Measurements from ENCODE around the gene ABRACL.
A peak's percentile ranks its signal among the peaks of the same experiment; 100 is the strongest.
"Not testable (repeated sequence)": the region's sequence is repeated elsewhere in the genome, so short reads cannot be mapped to it uniquely, and the experiment has no call there.

Gene ABRACL

GRCh38 chr6:138991206-138991605 lies 37.3 kb upstream of the ABRACL start:
- Histone ChIP-seq H3K36me3 (ENCODE audit: insufficient read depth, low read length) (no peaks in the 10 kb centered on the region), H3K4me3 (ENCODE audit: low read length) (no peak overlapping the region), H3K4me1 (ENCODE audit: insufficient read depth, low read length) (peaks cover 20% of the 10 kb centered on the region), H3K27me3 (ENCODE audit: insufficient read depth, low read length) (no peaks in the 10 kb centered on the region), H3K9me3 (ENCODE audit: insufficient read depth, low read depth, low read length) (no peaks in the 10 kb centered on the region), H3K9ac (ENCODE audit: low read depth, low read length) (no peak overlapping the region), H3K27ac (ENCODE audit: low read depth, low read length) (no peak overlapping the region)
- 93% methylated on average over 5 of the region's 5 CpGs for WGBS

- H3K27me3 ChIP-seq (ENCODE audit: insufficient read depth, low read length); H3K27ac ChIP-seq (ENCODE audit: low read depth, low read length); H3K36me3 ChIP-seq (ENCODE audit: insufficient read depth, low read length); H3K4me3 ChIP-seq (ENCODE audit: low read length); H3K9me3 ChIP-seq (ENCODE audit: insufficient read depth, low read depth, low read length); H3K9ac ChIP-seq (ENCODE audit: low read depth, low read length): not testable (repeated sequence)
- 93% methylated on average over 5 of the region's 5 CpGs for whole genome bisulfite sequencing
- H3K4me1 ChIP-seq (ENCODE audit: insufficient read depth, low read length): peaks cover 22% of the 10 kb centered on the region
These were observed 35.6 kb upstream of the ABRACL start for GRCh38 chr6:138992965-138993364.

- H3K4me1 ChIP-seq (ENCODE audit: insufficient read depth, low read length): peaks cover 20% of the 10 kb centered on the region
- WGBS: 83% methylated on average over 1 of the region's 1 CpG
- not testable (repeated sequence) for H3K9ac ChIP-seq (ENCODE audit: low read depth, low read length); H3K27me3 ChIP-seq (ENCODE audit: insufficient read depth, low read length); H3K27ac ChIP-seq (ENCODE audit: low read depth, low read length); H3K9me3 ChIP-seq (ENCODE audit: insufficient read depth, low read depth, low read length); H3K4me3 ChIP-seq (ENCODE audit: low read length); H3K36me3 ChIP-seq (ENCODE audit: insufficient read depth, low read length)
These were observed 35.1 kb upstream of the ABRACL start for GRCh38 chr6:138993410-138993809.

- H3K9ac ChIP-seq (ENCODE audit: low read depth, low read length): no peak overlapping the region
These were observed 32.0 kb upstream of the ABRACL start for GRCh38 chr6:138996524-138996923.

GRCh38 chr6:138997136-138997535 lies 31.4 kb upstream of the ABRACL start:
- H3K9me3 ChIP-seq (ENCODE audit: insufficient read depth, low read depth, low read length): no peaks in the 10 kb centered on the region
- no peaks in the 10 kb centered on the region for H3K36me3 ChIP-seq (ENCODE audit: insufficient read depth, low read length)
- no peak overlapping the region for H3K27ac ChIP-seq (ENCODE audit: low read depth, low read length)
- no peak overlapping the region for H3K4me3 ChIP-seq (ENCODE audit: low read length)
- peaks cover 16% of the 10 kb centered on the region for H3K4me1 ChIP-seq (ENCODE audit: insufficient read depth, low read length)
- 94% methylated on average over 4 of the region's 5 CpGs for WGBS
- H3K27me3 ChIP-seq (ENCODE audit: insufficient read depth, low read length): no peaks in the 10 kb centered on the region
- H3K9ac ChIP-seq (ENCODE audit: low read depth, low read length): no peak overlapping the region

More at GRCh38 chr6:138996524-138996923, 32.0 kb upstream of the ABRACL start:
- H3K27ac ChIP-seq (ENCODE audit: low read depth, low read length): no peak overlapping the region
- H3K9me3 ChIP-seq (ENCODE audit: insufficient read depth, low read depth, low read length): no peaks in the 10 kb centered on the region
- peaks cover 16% of the 10 kb centered on the region for H3K4me1 ChIP-seq (ENCODE audit: insufficient read depth, low read length)
- 88% methylated on average over 3 of the region's 3 CpGs for WGBS
- H3K36me3 ChIP-seq (ENCODE audit: insufficient read depth, low read length): no peaks in the 10 kb centered on the region
- no peak overlapping the region for H3K4me3 ChIP-seq (ENCODE audit: low read length)
- no peaks in the 10 kb centered on the region for H3K27me3 ChIP-seq (ENCODE audit: insufficient read depth, low read length)

- Histone ChIP-seq H3K9me3 (ENCODE audit: insufficient read depth, low read depth, low read length) (no peaks in the 10 kb centered on the region), H3K4me1 (ENCODE audit: insufficient read depth, low read length) (peaks cover 6% of the 10 kb centered on the region; the same call in 1 of the 2 replicates), H3K27ac (ENCODE audit: low read depth, low read length) (no peak overlapping the region), H3K27me3 (ENCODE audit: insufficient read depth, low read length) (no peaks in the 10 kb centered on the region), H3K36me3 (ENCODE audit: insufficient read depth, low read length) (no peaks in the 10 kb centered on the region), H3K9ac (ENCODE audit: low read depth, low read length) (no peak overlapping the region), H3K4me3 (ENCODE audit: low read length) (no peak overlapping the region)
- WGBS: 89% methylated on average over 4 of the region's 4 CpGs
These were observed 28.4 kb upstream of the ABRACL start for GRCh38 chr6:138999949-139000725.

GRCh38 chr6:139003751-139004150 lies 24.8 kb upstream of the ABRACL start:
- Histone ChIP-seq H3K9me3 (ENCODE audit: insufficient read depth, low read depth, low read length) (no peaks in the 10 kb centered on the region), H3K4me3 (ENCODE audit: low read length) (no peak overlapping the region), H3K27me3 (ENCODE audit: insufficient read depth, low read length) (no peaks in the 10 kb centered on the region), H3K36me3 (ENCODE audit: insufficient read depth, low read length) (no peaks in the 10 kb centered on the region), H3K9ac (ENCODE audit: low read depth, low read length) (no peak overlapping the region), H3K27ac (ENCODE audit: low read depth, low read length) (no peak overlapping the region), H3K4me1 (ENCODE audit: insufficient read depth, low read length) (no peaks in the 10 kb centered on the region)

- H3K4me1 ChIP-seq (ENCODE audit: insufficient read depth, low read length): 0 out of 2 replicates have a peak, but pooled peaks cover 7% of the 10 kb centered on the region
- no peaks in the 10 kb centered on the region for H3K27me3 ChIP-seq (ENCODE audit: insufficient read depth, low read length)
- no peak overlapping the region for H3K4me3 ChIP-seq (ENCODE audit: low read length)
- no peaks in the 10 kb centered on the region for H3K36me3 ChIP-seq (ENCODE audit: insufficient read depth, low read length)
- H3K9ac ChIP-seq (ENCODE audit: low read depth, low read length): no peak overlapping the region
- WGBS: 96% methylated on average over 2 of the region's 3 CpGs
- no peak overlapping the region for H3K27ac ChIP-seq (ENCODE audit: low read depth, low read length)
- H3K9me3 ChIP-seq (ENCODE audit: insufficient read depth, low read depth, low read length): no peaks in the 10 kb centered on the region
These were observed 22.1 kb upstream of the ABRACL start for GRCh38 chr6:139006477-139006876.

- WGBS: 88% methylated on average over 1 of the region's 1 CpG
- no peak overlapping the region for H3K27ac ChIP-seq (ENCODE audit: low read depth, low read length)
- no peaks in the 10 kb centered on the region for H3K36me3 ChIP-seq (ENCODE audit: insufficient read depth, low read length)
- no peak overlapping the region for H3K4me3 ChIP-seq (ENCODE audit: low read length)
- H3K27me3 ChIP-seq (ENCODE audit: insufficient read depth, low read length): no peaks in the 10 kb centered on the region
- no peaks in the 10 kb centered on the region for H3K9me3 ChIP-seq (ENCODE audit: insufficient read depth, low read depth, low read length)
- peaks cover 13% of the 10 kb centered on the region; the same call in 1 of the 2 replicates for H3K4me1 ChIP-seq (ENCODE audit: insufficient read depth, low read length)
- no peak overlapping the region for H3K9ac ChIP-seq (ENCODE audit: low read depth, low read length)
These were observed 21.1 kb upstream of the ABRACL start for GRCh38 chr6:139007428-139007827.

GRCh38 chr6:139008117-139008516 lies 20.4 kb upstream of the ABRACL start:
- H3K36me3 ChIP-seq (ENCODE audit: insufficient read depth, low read length): no peaks in the 10 kb centered on the region
- 92% methylated on average over 9 of the region's 9 CpGs for WGBS
- H3K27ac ChIP-seq (ENCODE audit: low read depth, low read length): no peak overlapping the region

GRCh38 chr6:139010674-139011073 lies 17.9 kb upstream of the ABRACL start:
- Histone ChIP-seq H3K4me1 (ENCODE audit: insufficient read depth, low read length) (peaks cover 21% of the 10 kb centered on the region), H3K4me3 (ENCODE audit: low read length) (no peak overlapping the region), H3K27me3 (ENCODE audit: insufficient read depth, low read length) (no peaks in the 10 kb centered on the region), H3K9ac (ENCODE audit: low read depth, low read length) (no peak overlapping the region), H3K27ac (ENCODE audit: low read depth, low read length) (peak overlapping the region; percentile 31; the same call in 1 of the 2 replicates), H3K9me3 (ENCODE audit: insufficient read depth, low read depth, low read length) (no peaks in the 10 kb centered on the region), H3K36me3 (ENCODE audit: insufficient read depth, low read length) (no peaks in the 10 kb centered on the region)

More at GRCh38 chr6:139008117-139008516, 20.4 kb upstream of the ABRACL start:
- Histone ChIP-seq H3K27me3 (ENCODE audit: insufficient read depth, low read length) (no peaks in the 10 kb centered on the region), H3K4me3 (ENCODE audit: low read length) (no peak overlapping the region), H3K4me1 (ENCODE audit: insufficient read depth, low read length) (peaks cover 20% of the 10 kb centered on the region), H3K9ac (ENCODE audit: low read depth, low read length) (no peak overlapping the region), H3K9me3 (ENCODE audit: insufficient read depth, low read depth, low read length) (no peaks in the 10 kb centered on the region)

GRCh38 chr6:139011980-139012379 lies 16.6 kb upstream of the ABRACL start:
- Histone ChIP-seq H3K36me3 (ENCODE audit: insufficient read depth, low read length) (no peaks in the 10 kb centered on the region), H3K4me1 (ENCODE audit: insufficient read depth, low read length) (peaks cover 21% of the 10 kb centered on the region), H3K27ac (ENCODE audit: low read depth, low read length) (no peak overlapping the region), H3K4me3 (ENCODE audit: low read length) (no peak overlapping the region), H3K9me3 (ENCODE audit: insufficient read depth, low read depth, low read length) (no peaks in the 10 kb centered on the region), H3K9ac (ENCODE audit: low read depth, low read length) (no peak overlapping the region), H3K27me3 (ENCODE audit: insufficient read depth, low read length) (no peaks in the 10 kb centered on the region)
- WGBS: 95% methylated on average over 2 of the region's 3 CpGs
